HEK293T (cell line): Measurements from ENCODE around the gene MT2A.

Experiments
- ARNT ChIP-seq: fragments of 450-650 bp; IDR thresholded peaks from 2 replicates; pipeline ENCODE4 v1.6.1; 2017; ENCODE audit warnings: mild to moderate bottlenecking
- CTBP1 ChIP-seq: fragments of 450-650 bp; IDR thresholded peaks from 2 replicates; pipeline ENCODE4 v1.6.1; 2016; ENCODE audit warnings: borderline replicate concordance
- LEF1 ChIP-seq: fragments of 450-650 bp; IDR thresholded peaks from 2 replicates; pipeline ENCODE4 v1.6.1; 2017; ENCODE audit warnings: mild to moderate bottlenecking, borderline replicate concordance
- TF ChIP-seq, protein P1 (sequence below): fragments of 450-650 bp; IDR thresholded peaks from 2 replicates; pipeline ENCODE4 v1.6.1; 2016

GRCh38 chr16:56632848-56633365, 24.5 kb downstream of the MT2A start:
- TF ChIP-seq ARNT: no peak
- TF ChIP-seq, protein P1, sequence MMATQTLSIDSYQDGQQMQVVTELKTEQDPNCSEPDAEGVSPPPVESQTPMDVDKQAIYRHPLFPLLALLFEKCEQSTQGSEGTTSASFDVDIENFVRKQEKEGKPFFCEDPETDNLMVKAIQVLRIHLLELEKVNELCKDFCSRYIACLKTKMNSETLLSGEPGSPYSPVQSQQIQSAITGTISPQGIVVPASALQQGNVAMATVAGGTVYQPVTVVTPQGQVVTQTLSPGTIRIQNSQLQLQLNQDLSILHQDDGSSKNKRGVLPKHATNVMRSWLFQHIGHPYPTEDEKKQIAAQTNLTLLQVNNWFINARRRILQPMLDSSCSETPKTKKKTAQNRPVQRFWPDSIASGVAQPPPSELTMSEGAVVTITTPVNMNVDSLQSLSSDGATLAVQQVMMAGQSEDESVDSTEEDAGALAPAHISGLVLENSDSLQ: no peak
- TF ChIP-seq CTBP1: no peak
- TF ChIP-seq LEF1: no peak
